Liver (tissue), 9 donors: Measurements from ENCODE around the gene WBP2. TPM values are rescaled to one million over a fixed set of nuclear protein-coding genes. Genes with fewer than 3 reads are reported as not detected.

Experiments
- DNase-seq: peaks from one replicate; pipeline ENCODE4 v3.0.0-alpha.2; 2017; ENCODE audit warnings: low spot score
- H3K27ac ChIP-seq, 2 donors: one replicate each; pipeline ENCODE4 v1.7.0; 2013; ENCODE audit warnings: inconsistent platforms in 2 of 2, low read length in 2 of 2, control low read depth in 1 of 2, low read depth in 1 of 2, mild to moderate bottlenecking in 1 of 2
- H3K27me3 ChIP-seq, 4 donors: one replicate each; pipeline versions ENCODE4 v1.6.1 to v1.7.0; 2013; ENCODE audit warnings: low read length in 3 of 4, inconsistent platforms in 1 of 4, mild to moderate bottlenecking in 1 of 4, moderate library complexity in 1 of 4; ENCODE audit not compliant: control insufficient read depth in 4 of 4, insufficient read depth in 4 of 4
- H3K36me3 ChIP-seq, 4 donors: one replicate each; pipeline versions ENCODE4 v1.6.1 to v1.7.0; 2013; ENCODE audit warnings: low read length in 3 of 4, mild to moderate bottlenecking in 3 of 4, low read depth in 1 of 4, moderate library complexity in 1 of 4; ENCODE audit not compliant: control insufficient read depth in 4 of 4, insufficient read depth in 3 of 4
- H3K4me1 ChIP-seq, 4 donors: one replicate each; pipeline versions ENCODE4 v1.6.1 to v1.7.0; 2013; ENCODE audit warnings: low read length in 3 of 4, mild to moderate bottlenecking in 3 of 4, moderate library complexity in 1 of 4; ENCODE audit not compliant: control insufficient read depth in 4 of 4, insufficient read depth in 4 of 4
- H3K4me3 ChIP-seq, 3 donors: one replicate each; pipeline versions ENCODE4 v1.6.1 to v1.7.0; 2013; ENCODE audit warnings: low read length in 3 of 3, control low read depth in 1 of 3, low read depth in 1 of 3, mild to moderate bottlenecking in 1 of 3
- H3K9ac ChIP-seq, 2 donors: one replicate each; pipeline ENCODE4 v1.7.0; 2013; ENCODE audit warnings: low read length in 2 of 2, mild to moderate bottlenecking in 2 of 2, moderate library complexity in 2 of 2, control low read depth in 1 of 2, low read depth in 1 of 2
- H3K9me3 ChIP-seq, 4 donors: one replicate each; pipeline versions ENCODE4 v1.6.1 to v1.7.0; 2013; ENCODE audit warnings: low read length in 3 of 4; ENCODE audit not compliant: control insufficient read depth in 4 of 4
- EGR1 ChIP-seq, 2 donors: IDR thresholded peaks; 2 replicates each; pipeline ENCODE4 v1.6.1; 2016 to 2018; ENCODE audit warnings: antibody characterized with exemption in 2 of 2, low read depth in 2 of 2
- FOXA1 ChIP-seq: IDR thresholded peaks from 2 replicates; pipeline ENCODE4 v1.6.1; 2016; ENCODE audit warnings: antibody characterized with exemption
- FOXA2 ChIP-seq: IDR thresholded peaks from 2 replicates; pipeline ENCODE4 v1.6.1; 2016; ENCODE audit warnings: antibody characterized with exemption
- GABPA ChIP-seq, 2 donors: IDR thresholded peaks in 1 of 2; conservative IDR thresholded peaks in 1 of 2; 2 replicates each; pipeline ENCODE4 v1.6.1; 2016; ENCODE audit warnings: antibody characterized with exemption in 2 of 2, mild to moderate bottlenecking in 1 of 2, moderate library complexity in 1 of 2
- HNF4A ChIP-seq, 2 donors: conservative IDR thresholded peaks; 2 replicates each; pipeline ENCODE4 v1.6.1; 2016; ENCODE audit warnings: antibody characterized with exemption in 2 of 2, mild to moderate bottlenecking in 2 of 2
- HNF4G ChIP-seq: IDR thresholded peaks from 2 replicates; pipeline ENCODE4 v1.6.1; 2016; ENCODE audit warnings: antibody characterized with exemption
- JUND ChIP-seq, 2 donors: IDR thresholded peaks; 2 replicates each; pipeline ENCODE4 v1.6.1; 2016; ENCODE audit warnings: antibody characterized with exemption in 2 of 2
- NR2F2 ChIP-seq: IDR thresholded peaks from 2 replicates; pipeline ENCODE4 v1.6.1; 2016; ENCODE audit warnings: antibody characterized with exemption
- SP1 ChIP-seq: IDR thresholded peaks from 2 replicates; pipeline ENCODE4 v1.6.1; 2018; ENCODE audit warnings: antibody characterized with exemption, mild to moderate bottlenecking
- TAF1 ChIP-seq: conservative IDR thresholded peaks from 2 replicates; pipeline ENCODE4 v1.6.1; 2016; ENCODE audit warnings: antibody characterized with exemption, mild to moderate bottlenecking
- WGBS: extraction: QIAGEN DNeasy Blood & Tissue Kit; methylation state at CpG from one replicate; pipeline ENCODE4 v1.1.7; 2013; 5-methylcytosine and 5-hydroxymethylcytosine counted together
- polyA plus RNA-seq, 2 donors: library from polyadenylated mRNA; stranded (reverse) in 1 of 2; unstranded in 1 of 2; fragments of 200-250 nt in 1 of 2; fragments of >200 nt in 1 of 2; fragmentation: Nextera tagmentation in 1 of 2; extraction: Ambion mirVana in 1 of 2; gene quantifications; one replicate each; pipeline versions ENCODE4 v1.2.1 to v1.2.3, GENCODE V29; 2013 to 2015
- total RNA-seq, 2 donors: library from RNA; depleted of rRNA; stranded (reverse); fragments of >200 nt; gene quantifications; one replicate each; pipeline ENCODE4 v1.2.3, GENCODE V29; 2014
- TF ChIP-seq, protein P1 (sequence below): IDR thresholded peaks from 2 replicates; pipeline ENCODE4 v1.6.1; 2016; ENCODE audit warnings: antibody characterized with exemption, mild to moderate bottlenecking
- TF ChIP-seq, protein P2 (sequence below): IDR thresholded peaks from 2 replicates; pipeline ENCODE4 v1.6.1; 2016; ENCODE audit warnings: antibody characterized with exemption
- donor health status: healthy.
- donor health status: healthy.
- donor health status: healthy.
- donor health status: healthy.
- donor health status: healthy.

The WBP2 gene
- total and polyA plus RNA-seq, 4 donors, result 29.0 to 99.4 (median 51.6) TPM

DNA sequence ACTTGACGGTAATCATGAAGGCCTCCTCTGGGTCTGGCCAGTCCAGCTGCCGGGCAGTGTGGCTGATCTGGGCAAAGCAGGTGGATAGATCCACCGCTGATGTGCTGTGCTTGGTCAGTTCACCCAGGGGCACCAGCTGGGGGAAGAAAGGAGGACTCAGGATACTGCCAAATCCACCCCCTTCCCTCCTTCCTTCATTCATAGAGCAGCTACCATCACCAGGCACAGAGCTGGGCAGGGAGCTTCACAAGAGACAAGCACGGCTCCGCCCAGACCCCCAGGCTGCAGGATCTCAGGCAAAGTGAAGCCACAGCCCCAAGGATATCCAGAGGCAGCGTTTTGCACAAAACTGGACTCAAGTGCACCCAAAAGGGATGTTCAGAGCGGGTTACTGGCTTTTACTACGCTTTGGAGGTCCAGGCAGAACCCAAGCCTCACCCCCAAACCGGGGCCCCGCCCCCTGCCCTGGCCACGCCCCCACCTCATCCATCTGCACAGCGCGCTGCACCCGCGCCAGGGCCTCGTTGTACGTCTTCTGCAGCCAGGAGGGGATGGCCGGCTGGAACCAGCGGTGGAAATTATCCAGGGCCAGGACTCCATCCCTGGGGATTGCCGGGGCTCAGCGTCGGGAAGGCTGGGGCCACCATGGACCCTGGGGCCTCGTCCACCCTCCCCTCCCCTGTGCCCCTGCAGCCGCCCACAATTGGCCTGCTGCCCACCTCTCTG lies 20.0 kb downstream of the WBP2 start:
- no peak overlapping the region for H3K27ac ChIP-seq
- no peak overlapping the region for H3K9ac ChIP-seq
- H3K36me3 ChIP-seq, result peaks cover 9 to 41% (median 14%) of the 10 kb centered on the region in 4 donors
- WGBS, result 84% methylated on average over 24 of the region's 24 CpGs
- TF ChIP-seq EGR1 (IDR thresholded peaks at IDR 0.05; ENCODE audit: low read depth in 2 of 2) (no peak), FOXA1 (no peak), GABPA (IDR thresholded peaks at IDR 0.05 in 1 of 2, conservative IDR thresholded peaks at IDR 0.05 in 1 of 2) (no peak), HNF4A (conservative IDR thresholded peaks at IDR 0.05) (no peak), FOXA2 (no peak), NR2F2 (no peak)
- TF ChIP-seq, protein P1, sequence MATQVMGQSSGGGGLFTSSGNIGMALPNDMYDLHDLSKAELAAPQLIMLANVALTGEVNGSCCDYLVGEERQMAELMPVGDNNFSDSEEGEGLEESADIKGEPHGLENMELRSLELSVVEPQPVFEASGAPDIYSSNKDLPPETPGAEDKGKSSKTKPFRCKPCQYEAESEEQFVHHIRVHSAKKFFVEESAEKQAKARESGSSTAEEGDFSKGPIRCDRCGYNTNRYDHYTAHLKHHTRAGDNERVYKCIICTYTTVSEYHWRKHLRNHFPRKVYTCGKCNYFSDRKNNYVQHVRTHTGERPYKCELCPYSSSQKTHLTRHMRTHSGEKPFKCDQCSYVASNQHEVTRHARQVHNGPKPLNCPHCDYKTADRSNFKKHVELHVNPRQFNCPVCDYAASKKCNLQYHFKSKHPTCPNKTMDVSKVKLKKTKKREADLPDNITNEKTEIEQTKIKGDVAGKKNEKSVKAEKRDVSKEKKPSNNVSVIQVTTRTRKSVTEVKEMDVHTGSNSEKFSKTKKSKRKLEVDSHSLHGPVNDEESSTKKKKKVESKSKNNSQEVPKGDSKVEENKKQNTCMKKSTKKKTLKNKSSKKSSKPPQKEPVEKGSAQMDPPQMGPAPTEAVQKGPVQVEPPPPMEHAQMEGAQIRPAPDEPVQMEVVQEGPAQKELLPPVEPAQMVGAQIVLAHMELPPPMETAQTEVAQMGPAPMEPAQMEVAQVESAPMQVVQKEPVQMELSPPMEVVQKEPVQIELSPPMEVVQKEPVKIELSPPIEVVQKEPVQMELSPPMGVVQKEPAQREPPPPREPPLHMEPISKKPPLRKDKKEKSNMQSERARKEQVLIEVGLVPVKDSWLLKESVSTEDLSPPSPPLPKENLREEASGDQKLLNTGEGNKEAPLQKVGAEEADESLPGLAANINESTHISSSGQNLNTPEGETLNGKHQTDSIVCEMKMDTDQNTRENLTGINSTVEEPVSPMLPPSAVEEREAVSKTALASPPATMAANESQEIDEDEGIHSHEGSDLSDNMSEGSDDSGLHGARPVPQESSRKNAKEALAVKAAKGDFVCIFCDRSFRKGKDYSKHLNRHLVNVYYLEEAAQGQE, result no peak
- DNase-seq, result no peak
- peaks cover 0 to 2% (median 0%) of the 10 kb centered on the region in 4 donors for H3K4me1 ChIP-seq
- no peak overlapping the region for H3K4me3 ChIP-seq
- H3K27me3 ChIP-seq, result no peaks in the 10 kb centered on the region
- H3K9me3 ChIP-seq, result no peaks in the 10 kb centered on the region

DNA sequence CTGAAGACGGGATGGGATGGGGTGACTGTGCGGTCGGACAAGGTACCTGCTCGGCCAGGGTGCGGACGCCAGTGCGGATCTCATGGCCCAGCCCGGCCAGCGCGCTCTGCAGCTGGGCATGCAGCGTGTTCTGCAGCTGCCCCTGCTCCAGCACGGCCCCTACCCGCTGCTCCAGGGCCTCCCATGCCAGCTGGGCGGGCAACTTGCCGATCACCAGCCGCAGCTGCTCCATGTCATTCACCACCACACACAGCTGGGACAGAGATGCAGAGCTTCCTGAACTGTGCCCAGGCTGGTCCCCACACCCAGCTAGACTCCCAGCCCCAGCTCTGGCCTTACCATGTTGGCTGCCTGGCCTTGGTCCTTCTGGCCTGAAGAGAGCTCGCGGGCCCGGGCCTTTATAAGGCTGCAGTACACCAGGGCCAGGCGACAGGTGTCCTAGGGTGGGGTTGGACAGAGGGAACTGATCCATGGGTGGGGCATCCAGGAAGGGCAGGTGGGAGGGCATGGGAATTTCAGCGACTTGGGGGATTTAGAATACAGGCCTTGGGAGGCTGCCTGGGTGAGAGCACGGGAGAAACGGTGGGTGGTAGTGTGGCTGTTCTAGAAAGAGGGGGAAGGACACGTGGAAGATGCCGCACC lies 20.7 kb downstream of the WBP2 start:
- Histone ChIP-seq H3K36me3 (peaks cover 9 to 39% (median 12%) of the 10 kb centered on the region in 4 donors), H3K9ac (no peak overlapping the region), H3K9me3 (no peaks in the 10 kb centered on the region), H3K27ac (no peak overlapping the region), H3K27me3 (no peaks in the 10 kb centered on the region), H3K4me1 (peaks cover 0 to 2% (median 0%) of the 10 kb centered on the region in 4 donors), H3K4me3 (no peak overlapping the region)
- no peak for DNase-seq
- TF ChIP-seq FOXA1, result no peak
- TF ChIP-seq HNF4G, result no peak
- no peak for TF ChIP-seq SP1
- no peak for TF ChIP-seq HNF4A (conservative IDR thresholded peaks at IDR 0.05)
- TF ChIP-seq JUND (IDR thresholded peaks at IDR 0.05), result no peak
- no peak for TF ChIP-seq TAF1
- TF ChIP-seq, protein P2, sequence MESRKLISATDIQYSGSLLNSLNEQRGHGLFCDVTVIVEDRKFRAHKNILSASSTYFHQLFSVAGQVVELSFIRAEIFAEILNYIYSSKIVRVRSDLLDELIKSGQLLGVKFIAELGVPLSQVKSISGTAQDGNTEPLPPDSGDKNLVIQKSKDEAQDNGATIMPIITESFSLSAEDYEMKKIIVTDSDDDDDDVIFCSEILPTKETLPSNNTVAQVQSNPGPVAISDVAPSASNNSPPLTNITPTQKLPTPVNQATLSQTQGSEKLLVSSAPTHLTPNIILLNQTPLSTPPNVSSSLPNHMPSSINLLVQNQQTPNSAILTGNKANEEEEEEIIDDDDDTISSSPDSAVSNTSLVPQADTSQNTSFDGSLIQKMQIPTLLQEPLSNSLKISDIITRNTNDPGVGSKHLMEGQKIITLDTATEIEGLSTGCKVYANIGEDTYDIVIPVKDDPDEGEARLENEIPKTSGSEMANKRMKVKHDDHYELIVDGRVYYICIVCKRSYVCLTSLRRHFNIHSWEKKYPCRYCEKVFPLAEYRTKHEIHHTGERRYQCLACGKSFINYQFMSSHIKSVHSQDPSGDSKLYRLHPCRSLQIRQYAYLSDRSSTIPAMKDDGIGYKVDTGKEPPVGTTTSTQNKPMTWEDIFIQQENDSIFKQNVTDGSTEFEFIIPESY, result no peak
- TF ChIP-seq FOXA2, result no peak
- 94% methylated on average over 25 of the region's 25 CpGs for WGBS
